Endodermal cell (in vitro differentiated cells): Measurements from ENCODE around the gene CD59. TPM values are rescaled to one million over a fixed set of nuclear protein-coding genes. Genes with fewer than 3 reads are reported as not detected.

ENCODE experiments used
- DNase-seq: peaks from one replicate; pipeline ENCODE4 v3.0.0-alpha.2; 2017
- H3K27ac ChIP-seq: 2 replicates; pipeline ENCODE4 v1.5.1; 2013; ENCODE audit warnings: mild to moderate bottlenecking, low read depth, low read length, moderate library complexity
- H3K27me3 ChIP-seq: 2 replicates; pipeline ENCODE4 v1.6.1; 2013; ENCODE audit warnings: mild to moderate bottlenecking, low read length, moderate library complexity; ENCODE audit not compliant: insufficient read depth, control insufficient read depth, poor library complexity, severe bottlenecking
- H3K36me3 ChIP-seq: 2 replicates; pipeline ENCODE4 v1.7.0; 2013; ENCODE audit warnings: mild to moderate bottlenecking, low read length, moderate library complexity; ENCODE audit not compliant: control insufficient read depth, insufficient read depth
- H3K4me1 ChIP-seq: one replicate; pipeline ENCODE4 v1.7.0; 2013; ENCODE audit warnings: low read length; ENCODE audit not compliant: control insufficient read depth, insufficient read depth
- H3K4me3 ChIP-seq: 2 replicates; pipeline ENCODE4 v1.5.1; 2013; ENCODE audit warnings: mild to moderate bottlenecking, low read length, moderate library complexity
- H3K9ac ChIP-seq: 2 replicates; pipeline ENCODE4 v1.6.1; 2013; ENCODE audit warnings: mild to moderate bottlenecking, low read length, moderate library complexity; ENCODE audit not compliant: poor library complexity, severe bottlenecking; ENCODE audit errors: extremely low read depth
- H3K9me3 ChIP-seq: 2 replicates; pipeline ENCODE4 v1.6.1; 2013; ENCODE audit warnings: mild to moderate bottlenecking, low read length, moderate library complexity; ENCODE audit not compliant: control insufficient read depth
- H3K27ac Mint-ChIP-seq: 2 replicates; pipeline ENCODE4 v1.8.0; 2020; ENCODE audit warnings: mixed read lengths
- H3K27me3 Mint-ChIP-seq: 2 replicates; pipeline ENCODE4 v1.8.0; 2021; ENCODE audit warnings: mild to moderate bottlenecking, mixed read lengths; ENCODE audit not compliant: insufficient read depth
- H3K36me3 Mint-ChIP-seq: 2 replicates; pipeline ENCODE4 v1.8.0; 2020; ENCODE audit warnings: low read depth, mixed read lengths
- H3K4me1 Mint-ChIP-seq: 2 replicates; pipeline ENCODE4 v1.8.0; 2020; ENCODE audit warnings: mixed read lengths
- H3K4me3 Mint-ChIP-seq: 2 replicates; pipeline ENCODE4 v1.8.0; 2020; ENCODE audit warnings: mild to moderate bottlenecking, moderate library complexity, mixed read lengths
- H3K9me3 Mint-ChIP-seq: 2 replicates; pipeline ENCODE4 v1.8.0; 2020; ENCODE audit warnings: mild to moderate bottlenecking, mixed read lengths
- WGBS, 2 experiments: methylation state at CpG; one replicate each; pipeline versions ENCODE4 v1.1.5 to v1.1.7; 2013; ENCODE audit warnings: missing lambda C conversion rate in 2 of 2, mixed read lengths in 1 of 2; ENCODE audit not compliant: insufficient coverage in 1 of 2, insufficient read length in 1 of 2; 5-methylcytosine and 5-hydroxymethylcytosine counted together
- total RNA-seq, 2 donors: library from RNA; stranded (reverse); fragmentation: NEBNext Ultra II Directional in 1 of 2; extraction: Animal tissue kit (Norgen Biotek cat#: 25700) in 1 of 2; gene quantifications; 2 replicates in 1 of 2; 3 replicates in 1 of 2; pipeline ENCODE4 v1.2.1, GENCODE V29; 2021
- TF ChIP-seq, protein P1 (sequence below): fragments of 200-600 bp; sonication (generic); conservative IDR thresholded peaks from 2 replicates; pipeline ENCODE4 v1.5.0; 2021; ENCODE audit warnings: antibody characterized with exemption, mild to moderate bottlenecking

CD59 gene
- total RNA-seq, 2 donors from 2014 or later = 111 to 142 TPM

- H3K4me3 ChIP-seq = no peak overlapping the region
- no peaks in the 10 kb centered on the region for H3K4me1 ChIP-seq
- H3K4me3 Mint-ChIP-seq = no peak overlapping the region
- H3K9me3 ChIP-seq = no peaks in the 10 kb centered on the region
- H3K27me3 ChIP-seq = peaks cover 20% of the 10 kb centered on the region
- H3K4me1 Mint-ChIP-seq = peaks cover 6% of the 10 kb centered on the region
- no peak overlapping the region for H3K9ac ChIP-seq
- no peak for DNase-seq
- H3K9me3 Mint-ChIP-seq = no peaks in the 10 kb centered on the region
- no peak overlapping the region for H3K27ac ChIP-seq
- H3K27me3 Mint-ChIP-seq = peaks cover 22% of the 10 kb centered on the region
- TF ChIP-seq, protein P1, sequence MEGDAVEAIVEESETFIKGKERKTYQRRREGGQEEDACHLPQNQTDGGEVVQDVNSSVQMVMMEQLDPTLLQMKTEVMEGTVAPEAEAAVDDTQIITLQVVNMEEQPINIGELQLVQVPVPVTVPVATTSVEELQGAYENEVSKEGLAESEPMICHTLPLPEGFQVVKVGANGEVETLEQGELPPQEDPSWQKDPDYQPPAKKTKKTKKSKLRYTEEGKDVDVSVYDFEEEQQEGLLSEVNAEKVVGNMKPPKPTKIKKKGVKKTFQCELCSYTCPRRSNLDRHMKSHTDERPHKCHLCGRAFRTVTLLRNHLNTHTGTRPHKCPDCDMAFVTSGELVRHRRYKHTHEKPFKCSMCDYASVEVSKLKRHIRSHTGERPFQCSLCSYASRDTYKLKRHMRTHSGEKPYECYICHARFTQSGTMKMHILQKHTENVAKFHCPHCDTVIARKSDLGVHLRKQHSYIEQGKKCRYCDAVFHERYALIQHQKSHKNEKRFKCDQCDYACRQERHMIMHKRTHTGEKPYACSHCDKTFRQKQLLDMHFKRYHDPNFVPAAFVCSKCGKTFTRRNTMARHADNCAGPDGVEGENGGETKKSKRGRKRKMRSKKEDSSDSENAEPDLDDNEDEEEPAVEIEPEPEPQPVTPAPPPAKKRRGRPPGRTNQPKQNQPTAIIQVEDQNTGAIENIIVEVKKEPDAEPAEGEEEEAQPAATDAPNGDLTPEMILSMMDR = no peak
- 90% methylated on average over 1 to 2 of the region's 2 CpGs for WGBS, 2 experiments
- H3K27ac Mint-ChIP-seq = no peak overlapping the region
- H3K36me3 ChIP-seq = peaks cover 9% of the 10 kb centered on the region
- peaks cover 14% of the 10 kb centered on the region for H3K36me3 Mint-ChIP-seq
These were observed 34.0 kb upstream of the CD59 start for GRCh38 chr11:33770236-33770635.

DNA sequence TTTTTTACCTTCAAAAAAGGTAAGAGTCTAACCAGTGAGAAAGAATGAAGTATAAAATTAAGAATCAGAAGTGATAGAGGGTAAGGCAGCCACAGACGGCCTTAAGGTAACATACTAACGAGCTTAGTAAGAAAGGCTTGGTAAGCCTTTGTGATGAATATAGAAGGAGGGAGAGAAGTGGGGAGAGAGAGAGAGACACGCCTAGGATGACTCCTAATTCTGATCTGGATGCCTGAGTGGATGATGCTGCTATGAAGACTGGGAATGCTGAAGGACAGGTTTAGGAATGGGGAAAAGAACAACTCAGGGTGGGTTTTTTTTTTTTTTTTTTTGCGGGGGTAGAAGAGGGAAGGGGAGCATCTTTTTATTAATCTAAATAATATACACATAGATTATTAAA, 33.3 kb upstream of the CD59 start:
- no peaks in the 10 kb centered on the region for H3K9me3 Mint-ChIP-seq
- H3K27ac Mint-ChIP-seq = no peak overlapping the region
- peaks cover 17% of the 10 kb centered on the region for H3K36me3 Mint-ChIP-seq
- H3K27ac ChIP-seq = no peak overlapping the region
- H3K4me3 Mint-ChIP-seq = no peak overlapping the region
- 84 to 86% methylated on average over 3 of the region's 4 CpGs for WGBS, 2 experiments
- DNase-seq = no peak
- H3K4me1 ChIP-seq = no peaks in the 10 kb centered on the region
- no peak overlapping the region for H3K4me3 ChIP-seq
- peaks cover 13% of the 10 kb centered on the region for H3K27me3 ChIP-seq
- H3K9ac ChIP-seq = no peak overlapping the region
- TF ChIP-seq, protein P1 = no peak
- H3K9me3 ChIP-seq = peaks cover 4% of the 10 kb centered on the region
- peaks cover 15% of the 10 kb centered on the region for H3K27me3 Mint-ChIP-seq
- peaks cover 6% of the 10 kb centered on the region for H3K4me1 Mint-ChIP-seq
- peaks cover 16% of the 10 kb centered on the region for H3K36me3 ChIP-seq

GRCh38 chr11:33767624-33768023, 31.4 kb upstream of the CD59 start:
- Histone ChIP-seq H3K9me3 (peaks cover 16% of the 10 kb centered on the region), H3K4me3 (no peak overlapping the region), H3K9ac (no peak overlapping the region), H3K4me1 (no peaks in the 10 kb centered on the region), H3K27me3 (peaks cover 2% of the 10 kb centered on the region), H3K36me3 (peaks cover 27% of the 10 kb centered on the region), H3K27ac (no peak overlapping the region)
- H3K4me1 Mint-ChIP-seq = no peaks in the 10 kb centered on the region
- H3K27ac Mint-ChIP-seq = no peak overlapping the region
- WGBS, 2 experiments = 84 to 100% methylated on average over 2 to 4 of the region's 4 CpGs
- TF ChIP-seq, protein P1 = no peak
- peaks cover 5% of the 10 kb centered on the region for H3K27me3 Mint-ChIP-seq
- peaks cover 8% of the 10 kb centered on the region for H3K9me3 Mint-ChIP-seq
- H3K36me3 Mint-ChIP-seq = peaks cover 30% of the 10 kb centered on the region
- H3K4me3 Mint-ChIP-seq = no peak overlapping the region
- DNase-seq = no peak
